Upper lobe of right lung (tissue), 1 donor: ENCODE data around the gene HS1BP3. TPM values are rescaled to one million over a fixed set of nuclear protein-coding genes. Genes with fewer than 3 reads are reported as not detected.

ENCODE experiments used
- ATAC-seq: fragments of 200-7000 bp; cut with Tn5 transposase; one replicate; pipeline ENCODE4 v1.9.1; 2020; ENCODE audit warnings: mild to moderate bottlenecking, moderate library complexity
- DNase-seq: peaks from one replicate; pipeline ENCODE4 v3.0.0-alpha.2; 2020
- H3K27ac ChIP-seq: fragments of 200-600 bp; one replicate; pipeline ENCODE4 v1.8.0; 2022
- H3K27me3 ChIP-seq: fragments of 200-600 bp; one replicate; pipeline ENCODE4 v1.8.0; 2022; ENCODE audit warnings: mild to moderate bottlenecking
- H3K36me3 ChIP-seq: fragments of 200-600 bp; one replicate; pipeline ENCODE4 v1.8.0; 2022
- H3K4me1 ChIP-seq: fragments of 200-600 bp; one replicate; pipeline ENCODE4 v1.8.0; 2022
- H3K4me3 ChIP-seq: fragments of 200-600 bp; one replicate; pipeline ENCODE4 v1.8.0; 2022; ENCODE audit warnings: mild to moderate bottlenecking
- H3K9me3 ChIP-seq: fragments of 200-600 bp; one replicate; pipeline ENCODE4 v1.8.0; 2022
- intact Hi-C: fragments of 100-400 bp; cut with DNase I; formaldehyde crosslinking; loops from one replicate; pipeline ENCODE4 v1.11.0; 2022
- total RNA-seq: library from RNA; stranded (reverse); fragmentation: NEBNext Ultra II Directional; extraction: Animal tissue kit (Norgen Biotek cat#: 25700); gene quantifications from one replicate; pipeline ENCODE4 v1.2.1, GENCODE V29; 2021
- TF ChIP-seq, protein P1 (sequence below): fragments of 200-600 bp; IDR thresholded peaks from one replicate; pipeline ENCODE4 v1.8.0; 2022; ENCODE audit warnings: antibody characterized with exemption
- donor health status: DM: no; HTN: yes; CAD: no; lungs with severe emphysema.

The HS1BP3 gene
- total RNA-seq, 1 donor from 2014 or later, result 35.8 TPM

DNA sequence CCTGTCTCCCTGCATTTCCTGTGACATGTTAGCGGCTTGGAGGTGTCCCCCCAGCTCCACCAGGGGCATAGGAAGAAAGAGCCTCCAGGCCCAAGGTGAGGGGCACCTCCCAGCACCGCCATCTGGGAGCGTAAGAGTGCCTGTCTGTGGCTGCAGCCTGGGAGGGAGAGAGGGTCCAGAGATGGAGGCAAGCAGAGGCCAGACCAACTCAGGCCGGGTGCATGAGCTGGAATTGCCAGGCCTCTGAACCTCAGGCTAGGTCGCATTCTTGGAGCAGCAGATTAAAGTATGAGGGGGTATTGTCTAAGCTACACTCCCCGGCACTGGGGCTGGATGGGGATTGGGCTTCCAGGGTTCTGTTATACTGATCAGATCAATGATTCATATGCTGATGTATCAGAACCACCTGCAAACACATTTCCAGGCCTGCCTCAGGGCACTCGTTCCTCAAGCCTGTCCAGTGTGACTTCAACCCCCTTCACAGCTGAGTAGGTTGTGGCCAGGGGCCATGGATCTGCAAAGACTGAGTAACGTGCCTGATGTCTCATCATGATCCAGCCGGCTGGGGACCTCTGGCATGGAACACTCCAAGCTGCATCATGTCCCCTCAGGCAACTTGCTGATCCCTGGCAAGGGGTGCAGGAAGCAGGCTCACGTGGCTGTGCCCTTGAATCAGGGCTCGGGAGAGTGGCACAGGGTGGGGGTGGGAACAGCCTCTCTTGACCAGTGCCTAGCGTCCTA, 73.2 kb downstream of the HS1BP3 start:
- DNase-seq, result peak; percentile 51
- H3K4me1 ChIP-seq, result peaks cover 42% of the 10 kb centered on the region
- intact Hi-C loops, result no loop called here

DNA sequence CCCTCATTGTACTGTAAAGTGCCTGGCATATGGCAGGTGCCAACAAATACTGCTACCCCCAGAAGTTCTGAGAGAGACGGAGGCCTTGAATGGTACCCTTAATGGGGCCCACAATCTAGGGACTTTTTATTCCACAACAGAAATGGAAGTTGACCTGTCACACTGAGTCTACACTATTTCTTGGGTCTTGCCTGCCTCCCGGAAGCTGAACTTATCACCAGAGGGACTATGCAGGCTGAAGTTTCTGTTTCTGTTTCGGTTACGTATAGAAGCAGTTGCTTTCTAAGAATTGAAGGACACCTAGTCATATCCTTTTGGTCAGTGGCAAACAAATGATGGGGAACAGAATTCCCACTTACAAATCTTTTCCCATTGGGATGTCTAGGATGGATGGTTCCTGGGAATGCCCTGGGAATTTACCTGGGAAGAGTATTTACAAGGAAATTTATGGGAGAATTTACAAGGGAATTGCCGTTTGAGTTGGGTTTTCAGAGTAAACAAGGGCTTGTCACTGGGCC, 74.2 kb downstream of the HS1BP3 start:
- peak overlapping the region; percentile 39 for H3K27ac ChIP-seq
- intact Hi-C loops, result no loop called here
- H3K4me1 ChIP-seq, result peaks cover 42% of the 10 kb centered on the region
- no peak overlapping the region for H3K4me3 ChIP-seq
- DNase-seq, result no peak
- H3K27me3 ChIP-seq, result no peaks in the 10 kb centered on the region
- TF ChIP-seq, protein P1, sequence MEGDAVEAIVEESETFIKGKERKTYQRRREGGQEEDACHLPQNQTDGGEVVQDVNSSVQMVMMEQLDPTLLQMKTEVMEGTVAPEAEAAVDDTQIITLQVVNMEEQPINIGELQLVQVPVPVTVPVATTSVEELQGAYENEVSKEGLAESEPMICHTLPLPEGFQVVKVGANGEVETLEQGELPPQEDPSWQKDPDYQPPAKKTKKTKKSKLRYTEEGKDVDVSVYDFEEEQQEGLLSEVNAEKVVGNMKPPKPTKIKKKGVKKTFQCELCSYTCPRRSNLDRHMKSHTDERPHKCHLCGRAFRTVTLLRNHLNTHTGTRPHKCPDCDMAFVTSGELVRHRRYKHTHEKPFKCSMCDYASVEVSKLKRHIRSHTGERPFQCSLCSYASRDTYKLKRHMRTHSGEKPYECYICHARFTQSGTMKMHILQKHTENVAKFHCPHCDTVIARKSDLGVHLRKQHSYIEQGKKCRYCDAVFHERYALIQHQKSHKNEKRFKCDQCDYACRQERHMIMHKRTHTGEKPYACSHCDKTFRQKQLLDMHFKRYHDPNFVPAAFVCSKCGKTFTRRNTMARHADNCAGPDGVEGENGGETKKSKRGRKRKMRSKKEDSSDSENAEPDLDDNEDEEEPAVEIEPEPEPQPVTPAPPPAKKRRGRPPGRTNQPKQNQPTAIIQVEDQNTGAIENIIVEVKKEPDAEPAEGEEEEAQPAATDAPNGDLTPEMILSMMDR, result no peak
- H3K9me3 ChIP-seq, result peaks cover 2% of the 10 kb centered on the region
- H3K36me3 ChIP-seq, result no peaks in the 10 kb centered on the region
- peak; percentile 17 for ATAC-seq

More for the DNA sequence above, 73.2 kb downstream of the HS1BP3 start:
- TF ChIP-seq, protein P1, result no peak
- no peak for ATAC-seq
- peaks cover 3% of the 10 kb centered on the region for H3K9me3 ChIP-seq
- no peaks in the 10 kb centered on the region for H3K36me3 ChIP-seq
- H3K4me3 ChIP-seq, result no peak overlapping the region
- no peak overlapping the region for H3K27ac ChIP-seq
- no peaks in the 10 kb centered on the region for H3K27me3 ChIP-seq

DNA sequence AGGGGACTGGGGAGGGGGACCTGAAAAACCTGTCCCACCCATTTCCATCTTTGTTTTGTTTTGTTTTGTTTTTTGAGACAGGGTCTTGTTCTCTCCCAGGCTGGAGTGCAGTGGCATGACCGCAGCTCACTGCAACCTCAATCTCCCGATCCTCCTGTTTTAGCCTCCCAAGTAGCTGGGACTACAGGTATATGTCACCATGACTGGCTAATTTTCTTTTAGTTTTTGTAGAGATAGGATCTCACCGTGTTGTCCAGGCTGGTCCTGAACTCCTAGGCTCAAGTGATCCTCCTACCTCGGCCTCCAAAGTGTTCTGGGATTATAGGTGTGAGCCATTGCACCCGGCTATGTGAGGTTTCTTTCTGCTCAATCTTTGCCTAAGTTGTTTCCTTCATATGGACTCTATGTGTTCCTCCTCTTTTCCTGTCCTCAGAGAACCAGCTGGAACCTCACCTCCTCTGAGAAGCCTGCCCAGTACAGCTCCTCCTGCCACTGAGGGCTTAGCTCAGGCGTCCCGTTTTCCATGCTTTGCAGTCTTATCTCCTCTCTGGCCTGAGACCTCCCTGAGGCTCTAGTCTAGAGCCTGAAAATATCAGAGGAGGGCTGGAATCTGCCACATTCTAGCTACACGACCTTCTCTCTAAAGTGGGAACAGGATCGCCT, 74.8 kb downstream of the HS1BP3 start:
- ATAC-seq (no peak), DNase-seq (peak; percentile 7)
- no peaks in the 10 kb centered on the region for H3K9me3 ChIP-seq
- TF ChIP-seq, protein P1, result no peak
- intact Hi-C loops, result no loop called here
- H3K27ac ChIP-seq, result peak overlapping the region; percentile 39
- peaks cover 43% of the 10 kb centered on the region for H3K4me1 ChIP-seq
- no peak overlapping the region for H3K4me3 ChIP-seq
- H3K27me3 ChIP-seq, result no peaks in the 10 kb centered on the region
- H3K36me3 ChIP-seq, result no peaks in the 10 kb centered on the region

DNA sequence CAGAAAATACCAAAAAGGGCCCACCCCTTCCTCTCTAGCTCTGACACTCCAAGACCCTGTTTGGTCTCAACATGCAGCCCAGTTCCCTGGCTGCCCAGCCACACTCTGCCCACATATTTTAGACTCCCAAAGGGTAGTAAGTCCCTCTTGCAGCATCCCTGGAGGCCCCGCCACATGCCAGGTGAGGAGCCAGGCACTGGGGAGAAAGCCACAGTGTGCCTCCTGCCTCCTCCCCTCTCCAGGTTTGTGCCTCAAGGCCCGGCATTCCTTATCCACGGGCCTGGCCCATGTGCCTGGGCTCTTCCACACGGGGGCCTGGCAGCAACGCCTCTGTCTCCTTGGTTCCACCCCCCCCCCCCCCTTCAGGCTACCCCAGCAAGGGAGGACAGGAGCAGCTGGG, 75.5 kb downstream of the HS1BP3 start:
- Histone ChIP-seq H3K36me3 (no peaks in the 10 kb centered on the region), H3K27me3 (no peaks in the 10 kb centered on the region), H3K9me3 (no peaks in the 10 kb centered on the region), H3K27ac (peak overlapping the region; percentile 47), H3K4me3 (no peak overlapping the region), H3K4me1 (peaks cover 46% of the 10 kb centered on the region)
- TF ChIP-seq, protein P1, result no peak
- DNase-seq, result no peak
- no peak for ATAC-seq
- intact Hi-C loops, result no loop called here

DNA sequence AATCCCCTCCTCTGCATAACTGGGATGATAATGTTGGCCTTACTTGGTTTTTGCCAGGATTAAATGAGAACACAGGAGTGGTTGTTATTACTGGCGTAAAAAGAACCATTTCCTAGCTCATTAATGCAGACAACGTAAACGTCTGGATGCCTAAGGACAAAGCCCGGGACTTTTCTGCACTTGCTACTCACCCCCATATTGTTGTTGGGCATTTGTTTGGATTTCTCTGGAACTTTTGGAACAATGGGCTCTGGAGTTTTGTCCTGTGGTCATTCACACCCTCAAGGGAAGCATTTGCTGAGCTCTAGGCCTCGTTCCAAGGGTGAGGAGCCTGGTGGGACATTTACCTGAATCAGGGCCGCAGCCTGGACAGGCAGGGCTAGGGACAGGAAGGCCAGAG, 76.0 kb downstream of the HS1BP3 start:
- Histone ChIP-seq H3K9me3 (no peaks in the 10 kb centered on the region), H3K36me3 (no peaks in the 10 kb centered on the region), H3K27me3 (no peaks in the 10 kb centered on the region), H3K27ac (peak overlapping the region; percentile 47), H3K4me1 (peaks cover 49% of the 10 kb centered on the region), H3K4me3 (no peak overlapping the region)
- TF ChIP-seq, protein P1, result no peak
- ATAC-seq (no peak), DNase-seq (no peak)
- intact Hi-C loops, result no loop called here
